Panc1 (cell line): Measurements from ENCODE around the gene DLGAP4. TPM values are rescaled to one million over a fixed set of nuclear protein-coding genes. Genes with fewer than 3 reads are reported as not detected.

ENCODE experiments used
- ATAC-seq: fragments of 200-7000 bp; cut with Tn5 transposase; 2 replicates; pipeline ENCODE4 v1.9.1; 2020; ENCODE audit warnings: mild to moderate bottlenecking, moderate library complexity
- BruUV-seq: library from RNA; stranded (reverse); fragments of 400-500 nt; replicated peaks from 2 replicates; lab custom pipeline; 2021; lab: Mats Ljungman, UMichigan
- CTCF ChIA-PET: fragments of 300-600 bp; sonication (Branson Sonifier 250); formaldehyde crosslinking; loops from one replicate; lab custom pipeline; 2022; ENCODE audit warnings: antibody characterized with exemption; lab: Charles Lee
- POLR2A ChIA-PET: fragments of 300-600 bp; sonication (Branson Sonifier 250); formaldehyde crosslinking; loops from one replicate; lab custom pipeline; 2022; ENCODE audit warnings: antibody characterized with exemption; lab: Charles Lee
- DNase-seq: peaks from one replicate; pipeline ENCODE4 v3.0.0-alpha.2; 2010; ENCODE audit warnings: low read depth, low spot score
- H3K27ac ChIP-seq: 2 replicates; pipeline ENCODE4 v1.5.1; 2011; ENCODE audit warnings: mild to moderate bottlenecking, low read length, inconsistent platforms
- H3K27me3 ChIP-seq: fragments of 200-500 bp; sonication (Bioruptor generic); 2 replicates; pipeline ENCODE4 v1.6.0; 2014; ENCODE audit warnings: low read length, inconsistent platforms; ENCODE audit not compliant: control insufficient read depth, insufficient read depth
- H3K36me3 ChIP-seq: fragments of 200-500 bp; sonication (Bioruptor generic); 2 replicates; pipeline ENCODE4 v1.5.1; 2014; ENCODE audit warnings: inconsistent platforms, mild to moderate bottlenecking, low read length, moderate library complexity; ENCODE audit not compliant: control insufficient read depth, insufficient read depth
- H3K4me1 ChIP-seq: 2 replicates; pipeline ENCODE4 v1.5.1; 2011; ENCODE audit warnings: inconsistent platforms, mild to moderate bottlenecking, low read length, moderate library complexity; ENCODE audit not compliant: control insufficient read depth, insufficient read depth
- H3K4me3 ChIP-seq, 2 experiments: 2 replicates each; pipeline ENCODE4 v1.5.1; 2011 to 2012; ENCODE audit warnings: low read depth in 2 of 2, low read length in 2 of 2, mild to moderate bottlenecking in 2 of 2, inconsistent platforms in 1 of 2, moderate library complexity in 1 of 2
- H3K9me3 ChIP-seq: fragments of 200-500 bp; sonication (Bioruptor generic); 2 replicates; pipeline ENCODE4 v1.5.1; 2014; ENCODE audit warnings: low read depth, mild to moderate bottlenecking, inconsistent platforms, low read length, moderate library complexity; ENCODE audit not compliant: control insufficient read depth, insufficient read depth
- POLR2AphosphoS5 ChIP-seq: IDR thresholded peaks from 2 replicates; pipeline ENCODE4 v1.6.1; 2012; ENCODE audit warnings: mild to moderate bottlenecking, low read depth, low read length, moderate library complexity
- SIN3A ChIP-seq: IDR thresholded peaks from 2 replicates; pipeline ENCODE4 v1.6.1; 2012; ENCODE audit warnings: low read depth, mild to moderate bottlenecking, low read length, moderate library complexity, borderline replicate concordance; ENCODE audit not compliant: insufficient read depth
- TCF7L2 ChIP-seq: IDR thresholded peaks from 2 replicates; pipeline ENCODE4 v1.6.1; 2011; ENCODE audit warnings: mild to moderate bottlenecking, low read depth, low read length, inconsistent platforms
- in situ Hi-C: cut with HindIII; loops from 2 replicates; pipeline ENCODE4 v1.10.0; 2016; ENCODE audit warnings: low sequenced_read_pairs, low pct_unique_long_range_greater_than_20kb
- intact Hi-C: fragments of 100-400 bp; cut with micrococcal nuclease; formaldehyde crosslinking; loops from one replicate; pipeline ENCODE4 v1.10.0; 2022; ENCODE audit not compliant: unreplicated experiment
- total RNA-seq: library from RNA; stranded (reverse); gene quantifications from one replicate; pipeline ENCODE4 v1.2.1, GENCODE V29; 2021; ENCODE audit not compliant: unreplicated experiment
- TF ChIP-seq, protein P1 (sequence below), 2 experiments: IDR thresholded peaks; 2 replicates each; pipeline ENCODE4 v1.6.1; 2011 to 2012; ENCODE audit warnings: low read depth in 2 of 2, control low read depth in 1 of 2, low read length in 1 of 2, mild to moderate bottlenecking in 1 of 2, moderate library complexity in 1 of 2; ENCODE audit not compliant: insufficient read depth in 1 of 2
- TF ChIP-seq, protein P2 (sequence below): fragments of 450-650 bp; IDR thresholded peaks from 2 replicates; pipeline ENCODE4 v1.5.1; 2017; ENCODE audit warnings: mild to moderate bottlenecking

Gene DLGAP4
- total RNA-seq, 1 experiment from 2014 or later: 52.5 TPM

GRCh38 chr20:36421641-36422040 is 115.5 kb downstream of the DLGAP4 start:
- BruUV-seq: no TSS peak
- no peak for DNase-seq
- Histone ChIP-seq H3K9me3 (no peaks in the 10 kb centered on the region), H3K4me1 (no peaks in the 10 kb centered on the region), H3K4me3 (no peak overlapping the region), H3K36me3 (no peaks in the 10 kb centered on the region), H3K27ac (no peak overlapping the region), H3K27me3 (no peaks in the 10 kb centered on the region; the same call in 1 of the 2 replicates)
- ChIA-PET CTCF (no interaction called here), POLR2A (no interaction called here)
- in situ Hi-C loops: no loop called here
- intact Hi-C loops: no loop called here
- ATAC-seq: no peak
- TF ChIP-seq, protein P1, sequence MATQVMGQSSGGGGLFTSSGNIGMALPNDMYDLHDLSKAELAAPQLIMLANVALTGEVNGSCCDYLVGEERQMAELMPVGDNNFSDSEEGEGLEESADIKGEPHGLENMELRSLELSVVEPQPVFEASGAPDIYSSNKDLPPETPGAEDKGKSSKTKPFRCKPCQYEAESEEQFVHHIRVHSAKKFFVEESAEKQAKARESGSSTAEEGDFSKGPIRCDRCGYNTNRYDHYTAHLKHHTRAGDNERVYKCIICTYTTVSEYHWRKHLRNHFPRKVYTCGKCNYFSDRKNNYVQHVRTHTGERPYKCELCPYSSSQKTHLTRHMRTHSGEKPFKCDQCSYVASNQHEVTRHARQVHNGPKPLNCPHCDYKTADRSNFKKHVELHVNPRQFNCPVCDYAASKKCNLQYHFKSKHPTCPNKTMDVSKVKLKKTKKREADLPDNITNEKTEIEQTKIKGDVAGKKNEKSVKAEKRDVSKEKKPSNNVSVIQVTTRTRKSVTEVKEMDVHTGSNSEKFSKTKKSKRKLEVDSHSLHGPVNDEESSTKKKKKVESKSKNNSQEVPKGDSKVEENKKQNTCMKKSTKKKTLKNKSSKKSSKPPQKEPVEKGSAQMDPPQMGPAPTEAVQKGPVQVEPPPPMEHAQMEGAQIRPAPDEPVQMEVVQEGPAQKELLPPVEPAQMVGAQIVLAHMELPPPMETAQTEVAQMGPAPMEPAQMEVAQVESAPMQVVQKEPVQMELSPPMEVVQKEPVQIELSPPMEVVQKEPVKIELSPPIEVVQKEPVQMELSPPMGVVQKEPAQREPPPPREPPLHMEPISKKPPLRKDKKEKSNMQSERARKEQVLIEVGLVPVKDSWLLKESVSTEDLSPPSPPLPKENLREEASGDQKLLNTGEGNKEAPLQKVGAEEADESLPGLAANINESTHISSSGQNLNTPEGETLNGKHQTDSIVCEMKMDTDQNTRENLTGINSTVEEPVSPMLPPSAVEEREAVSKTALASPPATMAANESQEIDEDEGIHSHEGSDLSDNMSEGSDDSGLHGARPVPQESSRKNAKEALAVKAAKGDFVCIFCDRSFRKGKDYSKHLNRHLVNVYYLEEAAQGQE (IDR thresholded peaks at IDR 0.05; ENCODE audit: insufficient read depth in 1 of 2, low read depth in 2 of 2, low read length in 1 of 2): no peak
- TF ChIP-seq POLR2AphosphoS5 (no peak), TCF7L2 (no peak), SIN3A (no peak)
- TF ChIP-seq, protein P2, sequence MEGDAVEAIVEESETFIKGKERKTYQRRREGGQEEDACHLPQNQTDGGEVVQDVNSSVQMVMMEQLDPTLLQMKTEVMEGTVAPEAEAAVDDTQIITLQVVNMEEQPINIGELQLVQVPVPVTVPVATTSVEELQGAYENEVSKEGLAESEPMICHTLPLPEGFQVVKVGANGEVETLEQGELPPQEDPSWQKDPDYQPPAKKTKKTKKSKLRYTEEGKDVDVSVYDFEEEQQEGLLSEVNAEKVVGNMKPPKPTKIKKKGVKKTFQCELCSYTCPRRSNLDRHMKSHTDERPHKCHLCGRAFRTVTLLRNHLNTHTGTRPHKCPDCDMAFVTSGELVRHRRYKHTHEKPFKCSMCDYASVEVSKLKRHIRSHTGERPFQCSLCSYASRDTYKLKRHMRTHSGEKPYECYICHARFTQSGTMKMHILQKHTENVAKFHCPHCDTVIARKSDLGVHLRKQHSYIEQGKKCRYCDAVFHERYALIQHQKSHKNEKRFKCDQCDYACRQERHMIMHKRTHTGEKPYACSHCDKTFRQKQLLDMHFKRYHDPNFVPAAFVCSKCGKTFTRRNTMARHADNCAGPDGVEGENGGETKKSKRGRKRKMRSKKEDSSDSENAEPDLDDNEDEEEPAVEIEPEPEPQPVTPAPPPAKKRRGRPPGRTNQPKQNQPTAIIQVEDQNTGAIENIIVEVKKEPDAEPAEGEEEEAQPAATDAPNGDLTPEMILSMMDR: no peak

DNA sequence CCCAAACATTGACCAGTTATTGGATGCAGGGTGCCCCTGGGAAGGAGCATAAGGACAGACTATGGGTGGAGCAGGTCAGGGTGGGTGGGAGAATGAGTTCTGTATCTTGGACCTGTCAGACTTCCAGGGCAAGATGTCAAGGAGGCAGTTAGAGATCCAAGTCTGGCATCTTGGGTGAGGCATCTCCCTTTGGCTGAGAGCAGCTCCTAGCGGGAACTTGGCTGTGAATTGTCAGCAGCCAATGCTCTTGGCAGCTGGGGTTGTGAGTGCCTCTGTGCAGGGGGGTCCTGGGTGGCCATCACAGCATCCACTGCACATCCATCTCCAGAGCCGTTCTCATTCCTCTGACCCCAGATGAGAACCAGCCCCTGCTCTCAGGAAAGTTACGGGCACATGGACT is 118.2 kb downstream of the DLGAP4 start:
- Histone ChIP-seq H3K4me1 (no peaks in the 10 kb centered on the region), H3K27me3 (no peaks in the 10 kb centered on the region), H3K27ac (no peak overlapping the region), H3K4me3 (no peak overlapping the region), H3K36me3 (no peaks in the 10 kb centered on the region), H3K9me3 (no peaks in the 10 kb centered on the region)
- intact Hi-C loops: no loop called here
- CTCF ChIA-PET: no interaction called here
- POLR2A ChIA-PET: no interaction called here
- BruUV-seq: no TSS peak
- no peak for DNase-seq
- peak; percentile 32; the same call in 1 of the 2 replicates for ATAC-seq
- TF ChIP-seq, protein P2: no peak
- TF ChIP-seq, protein P1 (IDR thresholded peaks at IDR 0.05; ENCODE audit: insufficient read depth in 1 of 2, low read depth in 2 of 2, low read length in 1 of 2): no peak
- TF ChIP-seq SIN3A (no peak), TCF7L2 (no peak)
- in situ Hi-C loops: no loop called here
